Measurements from ENCODE around the gene NFIB. TPM values are rescaled to one million over a fixed set of nuclear protein-coding genes. Genes with fewer than 3 reads are reported as not detected.
A peak's percentile ranks its signal among the peaks of the same experiment; 100 is the strongest.

Gene NFIB
- total RNA-seq, 1 donor from 2014 or later: 0.30 TPM

- H3K36me3 ChIP-seq: no peaks in the 10 kb centered on the region
Measured at GRCh38 chr9:14085810-14086209, 228.1 kb downstream of the NFIB start.

GRCh38 chr9:14084867-14085266, 229.1 kb downstream of the NFIB start:
- no peak overlapping the region for H3K4me3 Mint-ChIP-seq

More at GRCh38 chr9:14085810-14086209, 228.1 kb downstream of the NFIB start:
- no peak overlapping the region for H3K27ac Mint-ChIP-seq
- no peak for DNase-seq (ENCODE audit: low spot score)
- Histone ChIP-seq H3K9me3 (ENCODE audit: low read depth) (no peaks in the 10 kb centered on the region), H3K27me3 (no peaks in the 10 kb centered on the region), H3K4me1 (peaks cover 16% of the 10 kb centered on the region), H3K4me2 (no peak overlapping the region), H3K79me2 (ENCODE audit: low read depth) (no peaks in the 10 kb centered on the region), H3K4me3 (no peak overlapping the region), H2AFZ (replicated peaks) (no peak overlapping the region), H3K9ac (no peak overlapping the region), H3K27ac (no peak overlapping the region), H4K20me1 (ENCODE audit: low read depth) (no peaks in the 10 kb centered on the region), H3F3A (ENCODE audit: low read depth) (peaks cover 2% of the 10 kb centered on the region)
- peaks cover 6% of the 10 kb centered on the region for H3K27me3 Mint-ChIP-seq (ENCODE audit: insufficient read depth, low read depth)
- no peak overlapping the region for H3K4me3 Mint-ChIP-seq
- no peak for TF ChIP-seq CTCF (IDR thresholded peaks at IDR 0.05)
- no peak for TF ChIP-seq EZH2 (IDR thresholded peaks at IDR 0.05)
- TF ChIP-seq EZH2phosphoT487 (IDR thresholded peaks at IDR 0.05): no peak
- H3K9me3 Mint-ChIP-seq: no peaks in the 10 kb centered on the region
- H3K4me1 Mint-ChIP-seq: peaks cover 57% of the 10 kb centered on the region
- H3K36me3 Mint-ChIP-seq: no peaks in the 10 kb centered on the region

GRCh38 chr9:14083366-14083765, 230.6 kb downstream of the NFIB start:
- no peaks in the 10 kb centered on the region for H3K36me3 ChIP-seq
- no peak overlapping the region for H3K4me3 ChIP-seq
- no peaks in the 10 kb centered on the region for H3K27me3 ChIP-seq
- H3K4me3 Mint-ChIP-seq: peak overlapping the region; percentile 54
- no peaks in the 10 kb centered on the region for H3K9me3 Mint-ChIP-seq
- no peaks in the 10 kb centered on the region for H4K20me1 ChIP-seq (ENCODE audit: low read depth)
- no peak for DNase-seq (ENCODE audit: low spot score)
- no peak overlapping the region for H3K27ac ChIP-seq
- peaks cover 10% of the 10 kb centered on the region for H3F3A ChIP-seq (ENCODE audit: low read depth)
- TF ChIP-seq EZH2 (IDR thresholded peaks at IDR 0.05) (no peak), EZH2phosphoT487 (IDR thresholded peaks at IDR 0.05) (no peak), CTCF (IDR thresholded peaks at IDR 0.05) (no peak)
- peaks cover 65% of the 10 kb centered on the region for H3K4me1 Mint-ChIP-seq
- H3K4me2 ChIP-seq: no peak overlapping the region
- H2AFZ ChIP-seq (replicated peaks): no peak overlapping the region
- peaks cover 2% of the 10 kb centered on the region for H3K27me3 Mint-ChIP-seq (ENCODE audit: insufficient read depth, low read depth)
- no peak overlapping the region for H3K9ac ChIP-seq
- H3K9me3 ChIP-seq (ENCODE audit: low read depth): no peaks in the 10 kb centered on the region
- H3K4me1 ChIP-seq: peaks cover 27% of the 10 kb centered on the region
- no peaks in the 10 kb centered on the region for H3K79me2 ChIP-seq (ENCODE audit: low read depth)
- H3K36me3 Mint-ChIP-seq: no peaks in the 10 kb centered on the region
- no peak overlapping the region for H3K27ac Mint-ChIP-seq

More at GRCh38 chr9:14084867-14085266, 229.1 kb downstream of the NFIB start:
- Histone ChIP-seq H3K9ac (no peak overlapping the region), H3K4me3 (no peak overlapping the region), H3K27ac (no peak overlapping the region), H3K36me3 (no peaks in the 10 kb centered on the region), H3F3A (ENCODE audit: low read depth) (peaks cover 4% of the 10 kb centered on the region), H3K27me3 (no peaks in the 10 kb centered on the region), H3K9me3 (ENCODE audit: low read depth) (no peaks in the 10 kb centered on the region), H4K20me1 (ENCODE audit: low read depth) (no peaks in the 10 kb centered on the region), H3K4me2 (no peak overlapping the region), H2AFZ (replicated peaks) (no peak overlapping the region), H3K4me1 (peaks cover 21% of the 10 kb centered on the region), H3K79me2 (ENCODE audit: low read depth) (no peaks in the 10 kb centered on the region)
- H3K27ac Mint-ChIP-seq: no peak overlapping the region
- H3K4me1 Mint-ChIP-seq: peaks cover 63% of the 10 kb centered on the region
- no peaks in the 10 kb centered on the region for H3K36me3 Mint-ChIP-seq
- H3K27me3 Mint-ChIP-seq (ENCODE audit: insufficient read depth, low read depth): peaks cover 6% of the 10 kb centered on the region
- TF ChIP-seq EZH2phosphoT487 (IDR thresholded peaks at IDR 0.05): no peak
- no peak for TF ChIP-seq EZH2 (IDR thresholded peaks at IDR 0.05)
- TF ChIP-seq CTCF (IDR thresholded peaks at IDR 0.05): no peak
- DNase-seq (ENCODE audit: low spot score): no peak
- H3K9me3 Mint-ChIP-seq: no peaks in the 10 kb centered on the region
